ENCODE measurements around the gene C8A.
A peak's percentile ranks its signal among the peaks of the same experiment; 100 is the strongest.

Gene C8A

DNA sequence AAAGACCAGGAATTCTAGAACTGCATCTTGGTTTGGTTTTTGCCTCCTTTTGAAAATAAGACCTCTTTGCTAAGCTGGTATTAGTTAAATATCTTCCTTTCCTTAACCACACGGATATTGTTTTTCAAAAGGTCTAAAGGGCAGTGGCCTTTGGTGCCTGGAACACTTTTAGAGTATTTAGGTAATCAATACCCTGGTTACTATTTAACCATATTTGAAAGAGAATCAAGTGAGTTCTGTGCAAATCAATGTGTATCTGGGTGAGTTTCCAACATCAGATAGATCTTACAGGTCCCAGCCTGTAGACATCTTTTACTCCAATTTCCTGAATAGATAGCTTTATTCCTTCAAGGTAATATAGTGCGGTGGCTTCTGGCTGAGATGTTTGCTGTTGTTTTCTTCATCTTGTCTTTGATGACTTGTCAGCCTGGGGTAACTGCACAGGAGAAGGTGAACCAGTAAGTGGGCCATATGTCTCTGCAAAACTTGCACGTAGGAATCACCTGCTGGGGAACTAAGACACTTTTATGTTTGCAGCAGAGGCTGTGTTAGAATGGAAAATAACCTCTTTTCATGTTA lies at the start of gene C8A:
Gene C8A (plus strand): TSS at position 277 of the 579 bp plus-strand sequence. CDS start 105 bp downstream, at position 382.
- DNase-seq: no peak

DNA sequence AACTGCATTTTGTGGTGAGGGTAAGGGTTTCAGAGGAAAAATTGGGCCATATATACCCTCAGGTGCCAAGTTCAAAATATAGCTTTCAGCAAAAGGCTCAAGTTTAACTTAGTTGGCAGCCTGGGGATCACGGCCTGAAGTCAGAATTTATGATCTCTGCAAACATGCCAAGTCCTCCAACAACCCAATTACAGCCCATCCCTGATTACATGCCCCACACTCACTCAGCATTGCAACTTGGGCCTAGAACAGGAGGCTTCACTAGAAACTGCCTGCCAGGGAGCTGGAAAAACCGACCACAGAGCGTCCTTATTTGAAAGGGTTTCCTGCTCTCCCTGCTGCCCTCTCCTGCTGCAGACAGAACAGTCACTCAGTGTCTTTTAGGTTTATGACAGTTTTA lies 47.8 kb upstream of the C8A start:
- DNase-seq: no peak

DNA sequence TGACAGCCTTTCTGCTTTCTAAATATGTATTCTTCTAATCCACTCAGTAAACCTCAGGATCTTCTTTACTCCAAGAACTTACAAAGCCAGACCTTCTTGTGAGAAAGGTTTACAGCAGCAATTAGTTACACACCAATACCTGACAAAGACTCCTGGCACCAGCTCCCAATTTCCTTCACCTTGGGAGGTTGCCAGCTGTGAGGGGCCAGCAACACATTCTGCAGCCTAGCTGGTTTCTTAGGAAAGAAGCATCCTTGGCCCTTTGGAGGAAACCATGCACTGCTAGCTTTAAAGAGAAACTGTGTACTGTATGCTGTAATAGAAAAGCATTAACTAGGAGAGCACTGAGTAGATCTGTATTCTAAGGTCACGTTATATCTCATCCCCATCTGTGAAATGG lies 46.2 kb upstream of the C8A start:
- DNase-seq: no peak

DNA sequence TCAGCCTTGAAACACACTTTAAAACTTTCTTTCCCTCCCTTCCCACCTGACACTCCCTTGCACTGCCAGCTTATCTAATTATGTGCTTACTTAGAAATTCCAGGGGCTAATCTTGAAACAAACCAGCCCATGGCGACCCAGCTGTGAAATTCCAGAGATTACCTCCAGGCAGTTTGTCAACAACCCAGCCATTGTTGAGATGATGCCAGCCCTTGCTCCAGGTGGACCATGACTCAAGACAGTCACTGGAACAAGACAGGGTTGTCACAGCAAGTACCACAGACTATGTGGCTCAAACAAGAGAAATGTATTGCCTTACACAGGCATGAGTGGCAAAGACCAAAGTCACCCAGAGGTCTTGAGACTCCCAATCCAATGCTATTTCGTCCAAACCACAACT lies 43.3 kb upstream of the C8A start:
- no peak for DNase-seq

DNA sequence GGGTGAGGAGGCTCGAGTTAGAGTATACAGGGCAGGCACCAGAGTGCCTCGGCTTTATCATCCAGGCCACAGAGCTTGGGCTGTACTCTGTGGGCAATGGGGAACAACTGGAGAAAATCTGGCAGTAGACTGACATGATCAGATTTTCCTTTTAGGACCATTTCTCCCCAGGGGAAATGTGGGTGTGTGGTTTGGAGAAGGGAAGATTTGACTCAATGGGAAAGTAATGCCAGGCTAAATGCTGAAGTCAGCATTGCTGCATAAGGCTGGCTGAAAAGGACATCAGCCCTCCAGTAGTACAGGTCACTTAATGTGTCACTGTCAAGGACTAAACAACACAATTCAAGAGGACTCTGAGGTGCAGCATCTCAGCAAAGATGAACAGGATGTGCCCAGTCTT lies 40.4 kb upstream of the C8A start:
- no peak for DNase-seq

DNA sequence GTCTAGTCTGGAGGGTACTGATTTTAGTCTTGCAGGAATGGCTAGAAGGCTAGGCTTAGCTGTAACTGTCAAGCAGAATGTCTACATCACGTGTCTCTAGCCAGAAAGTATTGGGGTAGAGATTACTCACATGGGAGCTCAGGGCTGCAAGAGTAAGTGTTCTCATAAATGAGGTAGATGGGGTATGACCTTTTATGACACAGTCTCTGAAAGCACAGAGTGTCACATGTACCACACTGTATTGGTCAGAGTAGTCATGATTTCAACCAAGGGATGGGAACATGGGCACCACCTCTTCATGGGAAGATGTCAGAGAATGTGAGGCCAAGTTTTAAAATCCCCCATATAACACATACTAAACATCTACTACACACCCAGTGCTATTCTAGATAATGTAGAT lies 38.3 kb upstream of the C8A start:
- no peak for DNase-seq

DNA sequence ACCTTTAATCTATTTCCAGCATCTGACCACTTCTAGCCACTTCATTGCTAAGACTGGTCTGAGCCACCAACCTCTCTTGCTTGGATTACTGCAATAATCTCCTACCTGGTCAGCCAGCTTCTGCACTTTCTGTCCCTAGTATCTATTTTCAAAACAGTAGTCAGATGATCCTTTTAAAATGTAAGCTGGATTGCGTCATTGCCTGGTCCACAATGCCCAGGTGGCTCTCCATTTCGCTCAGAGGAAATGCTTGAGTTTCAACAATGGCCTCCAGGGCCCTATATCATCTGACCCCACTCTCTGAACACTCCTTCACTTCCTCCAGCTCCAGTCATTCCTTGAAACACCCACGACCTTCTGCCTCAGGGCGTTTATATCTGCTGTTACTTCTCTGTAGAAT lies 37.7 kb upstream of the C8A start:
- DNase-seq: no peak

DNA sequence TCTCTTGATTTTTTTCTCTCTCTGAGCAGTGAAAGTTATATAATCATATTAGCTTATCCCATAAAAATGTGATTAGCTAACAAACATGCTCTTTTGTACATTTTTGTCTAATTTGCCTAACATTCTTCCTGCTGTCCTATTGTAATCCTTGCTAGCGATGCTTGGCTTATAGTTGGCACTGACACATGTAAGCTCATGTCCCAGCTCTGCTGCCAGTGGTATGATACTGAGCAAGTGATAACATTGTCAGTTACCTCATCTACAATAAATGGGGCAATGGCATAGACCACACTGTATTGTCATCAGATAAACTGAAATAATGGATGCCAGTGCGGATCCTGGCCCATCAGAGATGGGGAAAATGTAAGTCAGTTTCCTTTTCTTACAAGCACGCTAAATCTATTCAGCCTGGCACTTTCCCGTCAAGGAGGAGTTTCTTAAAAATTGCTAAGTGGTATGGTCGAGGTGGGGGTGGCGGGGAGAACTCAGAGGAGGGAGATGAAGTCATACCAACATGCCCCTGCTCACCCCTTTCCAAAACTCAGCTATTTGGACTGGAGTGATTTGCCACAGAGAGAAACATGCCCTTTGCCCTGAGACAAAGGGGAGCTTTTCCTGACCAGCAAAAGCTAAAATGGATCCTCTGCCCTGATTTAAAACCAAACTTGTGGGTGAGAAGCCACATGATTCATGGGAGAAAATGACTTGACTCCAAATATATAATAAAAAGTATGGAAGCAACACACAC lies 36.7 kb upstream of the C8A start:
- no peak for DNase-seq

DNA sequence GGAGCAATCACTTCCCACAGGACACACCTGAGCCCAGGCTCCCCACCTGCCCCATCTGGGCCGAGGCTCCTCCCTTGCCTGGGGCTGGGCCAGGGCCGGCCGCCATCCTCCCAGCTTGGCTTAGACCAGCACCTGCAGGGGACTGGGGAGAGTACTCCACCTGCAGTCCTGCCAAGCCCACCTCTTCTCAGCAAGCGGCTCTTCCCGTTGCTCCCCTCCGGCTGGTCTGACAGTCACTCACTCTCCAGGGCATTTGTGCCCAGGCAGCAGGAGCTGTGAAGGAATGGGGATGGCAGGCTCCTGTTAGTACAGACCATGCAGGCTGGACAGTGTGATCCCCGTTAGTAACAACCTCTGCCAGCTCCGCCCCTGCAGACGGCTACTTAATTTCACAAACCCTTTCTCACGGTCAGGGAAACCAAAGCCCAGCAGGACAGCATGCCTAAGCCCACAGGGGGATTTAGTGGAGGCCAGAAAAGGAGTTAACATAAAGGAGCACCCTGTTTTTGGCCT lies 35.2 kb upstream of the C8A start, which contains the start of gene FYB2:
Gene FYB2 (minus strand): TSS at position 18 of the 513 bp plus-strand sequence. CDS start 114 bp downstream, outside the sequence.
- DNase-seq: no peak

DNA sequence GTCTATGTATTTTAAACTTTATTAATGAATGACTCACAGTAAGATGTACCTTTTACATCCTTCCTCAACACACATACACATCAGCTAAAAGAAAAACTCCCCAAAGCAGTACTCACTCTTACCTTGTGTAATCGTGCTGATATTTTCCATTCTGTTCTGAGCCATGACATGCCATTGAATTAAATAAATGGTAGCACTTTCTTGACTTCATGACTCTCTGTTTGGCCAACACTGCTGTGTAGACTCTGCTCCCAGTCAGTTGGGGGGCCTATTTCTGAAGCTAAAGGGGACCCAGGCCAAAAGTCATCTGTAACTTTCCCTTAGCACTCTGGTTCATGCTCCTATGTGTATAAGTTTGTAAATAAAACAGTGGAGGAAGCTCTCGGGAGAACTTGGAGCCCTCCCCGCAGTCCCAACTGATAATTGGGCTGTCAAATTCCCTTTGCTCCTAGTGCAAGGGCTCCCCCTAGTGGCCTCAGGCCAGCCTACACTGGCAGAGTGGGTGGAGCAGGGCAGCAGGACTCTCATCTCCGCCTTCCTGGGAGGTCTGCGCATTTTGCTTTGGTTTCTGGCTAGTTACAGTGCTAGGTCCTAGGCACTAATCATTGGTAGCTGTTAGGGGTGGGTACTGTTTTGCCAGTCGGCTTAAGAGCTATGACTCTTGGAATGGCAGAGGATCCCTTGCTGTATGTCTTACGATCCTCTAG lies 33.7 kb upstream of the C8A start:
- DNase-seq: peak; percentile 86

DNA sequence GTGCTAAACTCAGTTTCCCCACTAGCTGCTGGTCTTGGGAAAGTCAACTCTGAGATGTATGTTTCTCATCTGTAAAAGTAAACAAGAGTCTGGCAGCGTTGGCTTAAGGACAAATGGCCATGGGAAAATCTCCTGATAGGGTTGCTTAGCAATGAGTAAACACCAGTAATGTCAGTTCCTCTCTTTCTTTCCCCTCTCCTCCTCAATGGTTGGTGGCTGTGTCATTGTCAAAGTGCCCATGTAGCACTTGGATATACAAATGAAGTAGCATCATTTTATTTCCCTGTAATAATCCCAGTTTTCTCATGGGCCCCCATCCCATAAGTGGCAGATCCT lies 33.2 kb upstream of the C8A start:
- DNase-seq: no peak

DNA sequence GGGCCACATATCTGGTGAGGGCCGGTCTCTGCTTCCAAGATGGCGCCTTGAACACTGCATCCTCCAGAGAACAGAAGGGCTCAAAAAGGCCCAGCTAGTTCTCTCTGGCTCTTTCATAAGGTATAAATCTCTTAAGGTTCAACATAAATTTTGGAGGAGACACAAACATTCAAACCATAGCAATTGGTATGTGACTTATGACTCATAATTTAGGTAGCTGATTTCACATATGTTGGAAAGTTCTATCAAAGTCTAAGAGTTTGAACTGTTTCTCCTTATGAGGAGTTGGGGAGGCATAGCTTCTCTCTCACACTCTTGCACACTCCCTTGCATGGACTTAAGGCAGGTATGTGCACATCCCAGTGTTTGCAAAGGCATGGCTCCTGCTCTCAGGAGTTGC lies 30.3 kb upstream of the C8A start:
- DNase-seq: no peak

DNA sequence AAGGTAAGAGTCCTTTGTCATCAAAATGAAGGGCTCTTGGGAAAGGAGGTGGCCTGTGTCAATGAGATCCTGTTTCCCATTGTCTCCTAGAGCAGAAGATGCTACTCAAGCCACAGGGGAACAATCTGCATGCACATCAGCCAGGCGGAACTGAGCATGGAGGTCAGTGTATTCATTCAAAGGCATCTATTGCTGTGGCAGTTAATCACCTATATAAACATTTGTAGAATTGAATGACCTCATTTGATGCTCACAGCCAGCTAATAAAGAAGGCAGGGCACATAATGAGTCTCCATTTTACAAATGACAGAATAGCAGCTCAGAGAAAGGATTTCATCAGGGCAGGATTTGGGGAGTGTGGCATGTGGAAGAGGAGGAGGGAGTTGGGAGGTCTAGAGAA lies 29.7 kb upstream of the C8A start:
- no peak for DNase-seq

DNA sequence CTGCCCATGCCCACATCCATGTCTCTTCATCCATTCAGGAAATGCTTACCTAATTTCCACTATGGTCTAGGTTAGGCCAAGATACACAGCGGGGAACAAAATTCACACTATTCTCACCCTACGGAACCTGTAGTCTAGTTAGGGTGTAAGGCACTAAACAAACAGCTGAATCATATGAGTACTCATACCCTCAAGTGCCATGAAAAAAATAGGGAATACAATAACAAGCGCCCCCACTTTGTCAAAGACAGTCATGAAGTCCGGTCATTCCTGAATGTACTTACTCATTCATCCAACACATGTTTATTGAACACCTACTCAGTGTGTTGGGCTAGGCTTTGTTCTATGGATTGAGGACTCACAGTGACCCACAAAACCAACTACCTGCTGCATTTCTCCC lies 29.2 kb upstream of the C8A start:
- no peak for DNase-seq

DNA sequence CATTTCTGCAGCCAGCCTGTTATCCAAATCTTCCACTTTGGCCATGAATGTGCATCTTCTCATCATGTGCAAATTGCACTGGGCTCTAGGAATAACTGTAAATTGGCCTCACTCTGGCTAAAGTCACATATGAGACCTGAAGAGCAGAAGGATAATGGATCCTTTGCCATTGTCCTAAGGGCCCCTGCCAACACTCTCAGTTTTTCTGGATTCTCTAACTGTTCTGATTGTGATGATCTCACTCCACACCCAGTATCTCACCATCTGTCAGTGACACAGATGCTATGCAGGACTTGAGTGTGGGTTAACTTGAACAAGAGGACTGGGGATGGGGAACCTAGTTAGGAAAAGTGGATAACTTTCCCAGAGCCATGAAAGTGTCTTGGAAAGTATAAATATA lies 26.9 kb upstream of the C8A start:
- DNase-seq: no peak

DNA sequence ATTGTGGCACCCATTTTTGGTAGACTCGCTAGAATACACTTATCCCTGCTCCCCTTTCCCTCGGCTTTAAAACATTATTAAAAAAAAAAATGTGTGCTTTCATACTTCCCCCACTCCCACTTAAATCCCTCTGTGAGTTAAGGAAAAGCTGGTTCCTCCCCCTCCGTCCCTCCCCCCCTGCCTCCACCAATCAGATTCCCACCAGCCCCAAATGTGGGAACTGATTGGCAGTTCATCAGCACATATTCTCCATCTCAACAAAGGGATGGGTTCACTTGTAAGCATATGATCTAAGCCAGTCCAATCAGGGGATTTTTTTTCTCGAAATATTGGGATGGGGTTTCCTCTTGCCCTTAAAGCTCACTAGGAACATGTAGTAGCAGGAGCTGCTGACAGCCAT lies 24.5 kb upstream of the C8A start:
- no peak for DNase-seq

DNA sequence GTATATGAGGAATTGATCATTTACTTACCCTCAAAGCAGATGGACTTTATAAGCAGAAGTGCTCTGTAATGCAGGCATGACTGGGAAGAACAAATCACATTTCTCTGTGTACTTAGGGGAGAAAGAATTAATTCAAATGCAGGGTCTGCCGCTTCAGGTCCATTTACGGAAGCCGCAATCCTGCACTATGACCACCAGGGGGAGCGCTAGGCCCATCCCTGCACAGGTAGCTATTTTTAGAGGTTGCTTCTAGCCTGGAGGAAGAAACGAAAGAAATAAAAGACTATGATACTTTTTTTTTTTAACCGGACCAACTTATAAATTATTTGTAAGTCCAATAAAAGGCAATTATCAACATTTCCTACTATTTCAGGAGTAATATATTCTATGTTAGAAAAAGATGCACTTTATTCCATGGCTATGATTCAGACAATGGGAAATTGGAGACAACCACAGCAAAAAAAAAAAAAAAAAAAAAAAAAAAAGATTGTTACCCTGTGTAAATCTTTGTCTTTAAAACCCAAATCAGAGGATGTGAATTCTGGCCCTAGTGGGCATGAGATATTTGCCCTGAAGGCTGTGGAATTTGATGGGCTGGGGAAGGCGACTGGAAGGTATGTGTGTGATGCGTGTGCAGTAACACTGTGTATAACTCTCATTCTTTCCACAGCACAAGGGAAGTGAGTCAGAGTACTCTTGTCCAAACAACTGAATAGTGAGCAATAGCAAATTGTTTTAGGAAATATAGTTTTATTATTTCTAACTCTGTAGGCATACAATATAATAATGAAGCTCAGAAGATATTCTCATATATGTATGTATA lies 22.5 kb upstream of the C8A start:
- DNase-seq: peak; percentile 69

DNA sequence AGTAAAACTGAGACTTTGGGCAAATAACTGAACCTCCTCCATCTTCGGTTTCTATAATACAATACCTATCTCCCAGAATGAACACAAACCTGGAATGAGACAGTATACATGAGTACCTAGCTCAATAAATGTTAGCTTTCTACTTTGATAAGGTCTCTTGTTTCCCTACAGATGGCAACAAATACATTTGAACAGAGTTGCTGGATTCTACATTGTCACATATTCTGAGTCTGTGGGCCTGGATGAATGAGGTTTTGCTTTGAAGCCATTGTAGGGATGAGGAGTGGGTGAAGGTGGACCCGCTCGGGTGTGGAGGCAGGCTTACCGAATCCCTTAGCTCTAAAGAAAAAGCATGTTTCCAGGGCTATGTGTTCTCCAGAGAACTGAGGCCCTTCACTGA lies 21.5 kb upstream of the C8A start:
- DNase-seq: no peak

DNA sequence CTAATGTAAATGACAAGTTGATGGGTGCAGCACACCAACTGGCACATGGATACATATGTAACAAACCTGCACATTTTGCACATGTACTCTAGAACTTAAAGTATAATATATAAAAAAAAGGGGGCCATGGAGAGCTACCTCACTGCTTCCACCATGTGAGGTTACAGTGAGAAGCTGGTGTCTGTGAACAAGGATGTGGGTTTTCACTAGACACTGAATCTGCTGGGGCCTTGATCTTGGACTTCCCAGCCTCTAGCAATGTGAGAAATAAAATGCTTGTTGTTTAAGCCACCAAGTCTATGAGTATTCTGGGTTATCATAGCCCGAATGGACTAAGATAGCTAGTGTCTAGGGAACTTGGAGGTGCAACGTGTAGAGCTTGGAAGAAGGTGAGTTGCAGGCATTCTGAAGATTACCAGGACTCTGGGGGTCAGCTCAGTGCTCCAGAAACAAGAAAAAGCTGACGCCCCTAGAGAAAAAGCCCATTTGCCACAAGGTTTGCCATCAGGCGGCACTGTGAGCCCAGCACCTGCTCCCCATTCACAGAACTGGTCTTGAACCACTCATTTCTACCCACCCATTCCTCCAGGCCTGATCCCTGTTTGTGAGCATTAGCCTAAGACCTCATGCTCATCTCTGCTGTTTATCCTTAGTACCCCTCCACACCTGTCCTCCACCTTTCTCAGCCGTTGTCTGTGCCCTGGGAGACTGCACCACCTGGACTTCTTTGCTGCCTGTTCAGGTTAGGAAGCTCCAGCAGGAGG lies 20.3 kb upstream of the C8A start:
- no peak for DNase-seq

DNA sequence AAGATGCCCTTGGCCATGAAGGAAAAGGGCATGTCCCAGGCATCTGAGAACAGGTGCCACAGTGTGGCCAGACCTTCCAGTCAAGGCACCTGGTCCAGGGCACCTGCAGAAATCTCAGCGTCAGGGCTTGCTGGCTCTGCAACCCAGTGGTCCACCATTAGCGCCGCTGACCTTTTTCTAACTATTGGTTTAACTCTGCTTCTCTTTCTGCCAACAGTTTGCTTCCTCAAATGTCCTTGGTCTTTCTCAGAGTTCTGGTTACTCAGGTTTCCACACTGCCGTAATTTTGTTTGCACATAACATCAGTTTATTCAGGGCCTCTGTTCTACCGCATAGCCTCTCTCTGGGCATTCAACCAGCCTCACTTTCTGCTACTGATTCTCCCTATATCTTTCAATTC lies 18.9 kb upstream of the C8A start:
- no peak for DNase-seq

DNA sequence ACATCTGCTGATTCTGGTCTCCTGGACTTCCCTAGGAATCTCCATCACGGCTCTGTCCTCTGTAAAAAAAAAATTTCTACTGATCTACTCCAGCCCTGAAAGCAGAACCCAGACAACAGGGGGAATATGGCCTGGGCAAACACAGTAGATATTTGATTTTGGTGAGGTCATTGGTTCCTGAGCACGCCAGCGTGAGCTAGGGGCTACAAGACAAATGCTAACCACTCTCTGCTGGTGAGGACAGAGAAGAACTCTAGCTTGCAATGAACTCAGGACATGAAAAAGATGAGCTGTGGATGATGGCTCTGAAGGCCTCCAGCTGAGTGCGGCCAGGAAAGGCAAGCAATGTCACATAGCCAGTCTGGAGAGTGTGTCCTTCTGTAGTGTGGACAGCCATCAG lies 18.2 kb upstream of the C8A start:
- no peak for DNase-seq

DNA sequence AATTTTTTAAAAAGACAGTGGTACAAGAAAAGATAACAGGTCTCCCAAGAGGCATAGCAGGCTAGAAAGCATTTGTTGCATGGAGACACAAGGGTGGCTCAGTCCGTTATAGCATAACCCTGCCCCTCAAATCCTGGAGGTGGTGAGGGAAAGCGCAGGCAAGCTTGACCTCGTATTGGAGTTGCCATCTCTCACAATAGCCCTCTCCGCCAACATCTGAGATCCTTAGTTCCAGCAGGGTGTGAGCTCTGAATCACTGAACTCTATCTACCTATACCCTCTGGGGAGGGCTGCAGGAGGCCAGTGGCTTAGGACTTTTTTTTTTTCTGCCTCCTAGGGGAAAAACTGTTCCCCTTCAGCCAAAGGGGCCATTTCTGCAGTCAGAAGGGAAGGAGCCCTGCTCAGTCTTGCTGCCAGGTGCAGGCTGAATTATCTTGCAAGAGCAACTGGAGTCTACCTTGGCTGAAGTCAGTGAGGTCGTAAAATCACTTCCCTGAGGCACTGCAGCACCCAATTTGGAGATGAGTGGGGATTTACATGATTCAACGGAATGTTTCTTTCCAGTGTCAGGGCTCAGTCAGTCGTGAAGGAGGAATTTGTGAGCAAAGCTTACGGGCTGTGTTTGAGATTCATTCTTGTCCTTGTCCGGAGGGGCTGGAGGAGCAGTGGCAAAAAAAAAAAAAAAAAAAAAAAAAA lies 17.2 kb upstream of the C8A start:
- no peak for DNase-seq
